K562 (cell line): Measurements from ENCODE around the gene TKTL2. TPM values are rescaled to one million over a fixed set of nuclear protein-coding genes. Genes with fewer than 3 reads are reported as not detected.

Experiments used
- EWSR1 ChIP-seq: fragments of 450-650 bp; IDR thresholded peaks from 2 replicates; pipeline ENCODE4 v1.6.1; 2018; ENCODE audit warnings: borderline replicate concordance, mild to moderate bottlenecking, low read depth, moderate library complexity; ENCODE audit not compliant: partially characterized antibody
- FIP1L1 ChIP-seq: fragments of 200-400 bp; formaldehyde crosslinking; IDR thresholded peaks from 2 replicates; pipeline ENCODE4 v1.6.1; 2018; ENCODE audit warnings: mild to moderate bottlenecking, low read depth, low read length; ENCODE audit not compliant: poor library complexity, severe bottlenecking
- MCM7 ChIP-seq, 2 experiments: fragments of 450-650 bp; IDR thresholded peaks; 2 replicates each; pipeline ENCODE4 v1.6.1; 2016 to 2018
- MTF1 ChIP-seq: fragments of 250-450 bp; sonication (Bioruptor Pico); IDR thresholded peaks from 2 replicates; pipeline ENCODE4 v1.9.0; 2021; ENCODE audit warnings: moderate library complexity, mild to moderate bottlenecking, inconsistent platforms, borderline replicate concordance
- RUNX1 ChIP-seq: sonication (generic); IDR thresholded peaks from 2 replicates; pipeline ENCODE4 v1.6.1; 2016; ENCODE audit warnings: antibody characterized with exemption, low read depth
- SNIP1 ChIP-seq: fragments of 450-650 bp; IDR thresholded peaks from 2 replicates; pipeline ENCODE4 v1.7.1; 2017; ENCODE audit warnings: low read depth, mild to moderate bottlenecking
- STAT5A ChIP-seq: IDR thresholded peaks from 2 replicates; pipeline ENCODE4 v1.6.1; 2012; ENCODE audit warnings: low read length, inconsistent platforms, borderline replicate concordance
- TCF7L2 ChIP-seq: fragments of 150-350 bp; IDR thresholded peaks from 2 replicates; pipeline ENCODE4 v1.6.1; 2016; ENCODE audit warnings: low read depth, mild to moderate bottlenecking, low read length, moderate library complexity
- TRIM28 ChIP-seq: fragments of 450-650 bp; IDR thresholded peaks from 2 replicates; pipeline ENCODE4 v1.6.1; 2017
- ZNF217 ChIP-seq: sonication (generic); formaldehyde crosslinking; IDR thresholded peaks from 2 replicates; pipeline ENCODE4 v1.8.0; 2022; ENCODE audit warnings: mild to moderate bottlenecking, missing genetic modification reagents
- polyA plus RNA-seq, 8 experiments: library from polyadenylated mRNA; depleted of rRNA in 4 of 8; stranded (reverse) in 5 of 8; unstranded in 3 of 8; fragments of >200 nt; fragmentation: Nextera tagmentation in 2 of 8; fragmentation: Illumina TruSeq in 1 of 8; extraction: Ambion mirVana in 2 of 8; extraction: Trizol in 1 of 8; gene quantifications; 2 replicates each; pipeline versions ENCODE4 v1.2.1 to v1.2.3, GENCODE V29; 2011 to 2014; ENCODE audit warnings: inconsistent platforms in 1 of 8, missing spikeins in 1 of 8
- total RNA-seq, 7 experiments: library from RNA; depleted of rRNA in 6 of 7; stranded (reverse); fragments of >200 nt in 6 of 7; fragmentation: Illumina TruSeq in 2 of 7; extraction: Trizol in 2 of 7; gene quantifications; 2 replicates each; pipeline versions ENCODE4 v1.2.1 to v1.2.3, GENCODE V29; 2011 to 2021; ENCODE audit warnings: low replicate concordance in 1 of 7
- TF ChIP-seq, protein P1 (sequence below): sonication (generic); formaldehyde crosslinking; IDR thresholded peaks from 2 replicates; pipeline ENCODE4 v1.8.0; 2023; ENCODE audit warnings: mild to moderate bottlenecking, missing genetic modification reagents
- TF ChIP-seq, protein P2 (sequence below): sonication (generic); formaldehyde crosslinking; IDR thresholded peaks from 2 replicates; pipeline ENCODE4 v1.8.0; 2022; ENCODE audit warnings: mild to moderate bottlenecking, missing genetic modification reagents
- TF ChIP-seq, protein P3 (sequence below), 3 experiments: fragments of 200-800 bp in 1 of 3; fragments of 250-450 bp in 1 of 3; fragments of 450-650 bp in 1 of 3; sonication (Bioruptor Pico) in 1 of 3; sonication (Bioruptor generic) in 1 of 3; formaldehyde crosslinking in 1 of 3; IDR thresholded peaks; 2 replicates each; pipeline versions ENCODE4 v1.6.1 to v1.8.0; 2016 to 2022; ENCODE audit warnings: mild to moderate bottlenecking in 2 of 3, missing genetic modification characterization in 2 of 3, missing compliant biosample characterization in 1 of 3, moderate library complexity in 1 of 3

Gene TKTL2
- total and polyA plus RNA-seq, 9 of the 15 experiments (the other 6 are each of a cell fraction or from before 2014, with no cell fraction given), result 0.03 to 0.31 (median 0.09) TPM; not detected in 1

DNA sequence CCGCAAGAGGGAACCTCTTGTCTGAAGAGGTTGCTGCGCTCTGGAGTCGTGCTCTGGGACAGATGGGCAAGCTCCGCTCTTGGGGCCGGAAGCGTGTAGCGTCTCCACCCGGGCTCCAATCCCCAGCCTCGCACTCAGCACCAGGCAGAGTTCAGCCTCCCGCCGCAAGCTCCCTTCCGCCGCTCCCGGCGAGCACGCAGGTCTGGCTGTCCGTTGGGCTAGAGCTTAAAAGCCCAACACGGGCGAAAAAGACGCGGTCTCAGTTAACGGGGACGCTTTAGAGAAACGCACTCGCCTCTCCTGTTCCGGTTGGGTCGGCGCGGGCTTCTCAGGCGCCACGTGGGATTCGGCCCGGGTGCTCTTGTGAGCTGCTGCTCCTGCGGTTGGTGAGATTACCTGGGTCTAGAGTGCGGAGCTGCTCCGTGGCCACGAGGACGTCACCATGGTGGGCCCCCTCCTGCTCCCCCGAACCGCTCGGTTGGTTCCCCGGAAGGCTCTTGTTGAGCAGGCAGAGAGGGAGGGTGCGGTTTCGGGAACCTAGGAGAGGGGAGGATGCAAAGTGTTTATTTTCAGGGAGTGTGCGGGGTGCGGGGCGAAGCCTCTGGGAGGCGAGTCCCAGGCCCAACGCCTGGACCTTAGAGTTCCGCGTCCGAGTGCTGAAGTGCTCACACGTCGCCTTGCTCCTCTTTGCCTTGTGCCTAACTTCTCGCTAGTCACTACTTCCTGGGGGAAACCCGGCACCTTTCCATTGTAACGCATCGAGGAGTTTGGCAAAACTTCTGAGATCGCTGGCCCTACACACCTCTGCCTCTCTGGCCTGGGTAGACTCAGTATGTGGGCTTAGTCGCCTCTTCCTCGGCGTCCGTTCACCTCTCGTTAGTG is 21.0 kb upstream of the TKTL2 start, which contains the start of gene TMA16 (continued):
- TF ChIP-seq, protein P1, sequence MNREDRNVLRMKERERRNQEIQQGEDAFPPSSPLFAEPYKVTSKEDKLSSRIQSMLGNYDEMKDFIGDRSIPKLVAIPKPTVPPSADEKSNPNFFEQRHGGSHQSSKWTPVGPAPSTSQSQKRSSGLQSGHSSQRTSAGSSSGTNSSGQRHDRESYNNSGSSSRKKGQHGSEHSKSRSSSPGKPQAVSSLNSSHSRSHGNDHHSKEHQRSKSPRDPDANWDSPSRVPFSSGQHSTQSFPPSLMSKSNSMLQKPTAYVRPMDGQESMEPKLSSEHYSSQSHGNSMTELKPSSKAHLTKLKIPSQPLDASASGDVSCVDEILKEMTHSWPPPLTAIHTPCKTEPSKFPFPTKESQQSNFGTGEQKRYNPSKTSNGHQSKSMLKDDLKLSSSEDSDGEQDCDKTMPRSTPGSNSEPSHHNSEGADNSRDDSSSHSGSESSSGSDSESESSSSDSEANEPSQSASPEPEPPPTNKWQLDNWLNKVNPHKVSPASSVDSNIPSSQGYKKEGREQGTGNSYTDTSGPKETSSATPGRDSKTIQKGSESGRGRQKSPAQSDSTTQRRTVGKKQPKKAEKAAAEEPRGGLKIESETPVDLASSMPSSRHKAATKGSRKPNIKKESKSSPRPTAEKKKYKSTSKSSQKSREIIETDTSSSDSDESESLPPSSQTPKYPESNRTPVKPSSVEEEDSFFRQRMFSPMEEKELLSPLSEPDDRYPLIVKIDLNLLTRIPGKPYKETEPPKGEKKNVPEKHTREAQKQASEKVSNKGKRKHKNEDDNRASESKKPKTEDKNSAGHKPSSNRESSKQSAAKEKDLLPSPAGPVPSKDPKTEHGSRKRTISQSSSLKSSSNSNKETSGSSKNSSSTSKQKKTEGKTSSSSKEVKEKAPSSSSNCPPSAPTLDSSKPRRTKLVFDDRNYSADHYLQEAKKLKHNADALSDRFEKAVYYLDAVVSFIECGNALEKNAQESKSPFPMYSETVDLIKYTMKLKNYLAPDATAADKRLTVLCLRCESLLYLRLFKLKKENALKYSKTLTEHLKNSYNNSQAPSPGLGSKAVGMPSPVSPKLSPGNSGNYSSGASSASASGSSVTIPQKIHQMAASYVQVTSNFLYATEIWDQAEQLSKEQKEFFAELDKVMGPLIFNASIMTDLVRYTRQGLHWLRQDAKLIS (CRISPR knock-in tag), result peak; percentile 96
- no peak for TF ChIP-seq MCM7 (IDR thresholded peaks at IDR 0.05)
- no peak for TF ChIP-seq EWSR1
- TF ChIP-seq, protein P2, sequence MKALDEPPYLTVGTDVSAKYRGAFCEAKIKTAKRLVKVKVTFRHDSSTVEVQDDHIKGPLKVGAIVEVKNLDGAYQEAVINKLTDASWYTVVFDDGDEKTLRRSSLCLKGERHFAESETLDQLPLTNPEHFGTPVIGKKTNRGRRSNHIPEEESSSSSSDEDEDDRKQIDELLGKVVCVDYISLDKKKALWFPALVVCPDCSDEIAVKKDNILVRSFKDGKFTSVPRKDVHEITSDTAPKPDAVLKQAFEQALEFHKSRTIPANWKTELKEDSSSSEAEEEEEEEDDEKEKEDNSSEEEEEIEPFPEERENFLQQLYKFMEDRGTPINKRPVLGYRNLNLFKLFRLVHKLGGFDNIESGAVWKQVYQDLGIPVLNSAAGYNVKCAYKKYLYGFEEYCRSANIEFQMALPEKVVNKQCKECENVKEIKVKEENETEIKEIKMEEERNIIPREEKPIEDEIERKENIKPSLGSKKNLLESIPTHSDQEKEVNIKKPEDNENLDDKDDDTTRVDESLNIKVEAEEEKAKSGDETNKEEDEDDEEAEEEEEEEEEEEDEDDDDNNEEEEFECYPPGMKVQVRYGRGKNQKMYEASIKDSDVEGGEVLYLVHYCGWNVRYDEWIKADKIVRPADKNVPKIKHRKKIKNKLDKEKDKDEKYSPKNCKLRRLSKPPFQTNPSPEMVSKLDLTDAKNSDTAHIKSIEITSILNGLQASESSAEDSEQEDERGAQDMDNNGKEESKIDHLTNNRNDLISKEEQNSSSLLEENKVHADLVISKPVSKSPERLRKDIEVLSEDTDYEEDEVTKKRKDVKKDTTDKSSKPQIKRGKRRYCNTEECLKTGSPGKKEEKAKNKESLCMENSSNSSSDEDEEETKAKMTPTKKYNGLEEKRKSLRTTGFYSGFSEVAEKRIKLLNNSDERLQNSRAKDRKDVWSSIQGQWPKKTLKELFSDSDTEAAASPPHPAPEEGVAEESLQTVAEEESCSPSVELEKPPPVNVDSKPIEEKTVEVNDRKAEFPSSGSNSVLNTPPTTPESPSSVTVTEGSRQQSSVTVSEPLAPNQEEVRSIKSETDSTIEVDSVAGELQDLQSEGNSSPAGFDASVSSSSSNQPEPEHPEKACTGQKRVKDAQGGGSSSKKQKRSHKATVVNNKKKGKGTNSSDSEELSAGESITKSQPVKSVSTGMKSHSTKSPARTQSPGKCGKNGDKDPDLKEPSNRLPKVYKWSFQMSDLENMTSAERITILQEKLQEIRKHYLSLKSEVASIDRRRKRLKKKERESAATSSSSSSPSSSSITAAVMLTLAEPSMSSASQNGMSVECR, result peak; percentile 93
- no peak for TF ChIP-seq MTF1
- no peak for TF ChIP-seq TCF7L2
- peak; percentile 26; the same call in 1 of the 2 replicates for TF ChIP-seq RUNX1
- peak; percentile 67 for TF ChIP-seq FIP1L1
- TF ChIP-seq TRIM28, result no peak
- TF ChIP-seq ZNF217 (CRISPR knock-in tag), result no peak
- TF ChIP-seq, protein P3, sequence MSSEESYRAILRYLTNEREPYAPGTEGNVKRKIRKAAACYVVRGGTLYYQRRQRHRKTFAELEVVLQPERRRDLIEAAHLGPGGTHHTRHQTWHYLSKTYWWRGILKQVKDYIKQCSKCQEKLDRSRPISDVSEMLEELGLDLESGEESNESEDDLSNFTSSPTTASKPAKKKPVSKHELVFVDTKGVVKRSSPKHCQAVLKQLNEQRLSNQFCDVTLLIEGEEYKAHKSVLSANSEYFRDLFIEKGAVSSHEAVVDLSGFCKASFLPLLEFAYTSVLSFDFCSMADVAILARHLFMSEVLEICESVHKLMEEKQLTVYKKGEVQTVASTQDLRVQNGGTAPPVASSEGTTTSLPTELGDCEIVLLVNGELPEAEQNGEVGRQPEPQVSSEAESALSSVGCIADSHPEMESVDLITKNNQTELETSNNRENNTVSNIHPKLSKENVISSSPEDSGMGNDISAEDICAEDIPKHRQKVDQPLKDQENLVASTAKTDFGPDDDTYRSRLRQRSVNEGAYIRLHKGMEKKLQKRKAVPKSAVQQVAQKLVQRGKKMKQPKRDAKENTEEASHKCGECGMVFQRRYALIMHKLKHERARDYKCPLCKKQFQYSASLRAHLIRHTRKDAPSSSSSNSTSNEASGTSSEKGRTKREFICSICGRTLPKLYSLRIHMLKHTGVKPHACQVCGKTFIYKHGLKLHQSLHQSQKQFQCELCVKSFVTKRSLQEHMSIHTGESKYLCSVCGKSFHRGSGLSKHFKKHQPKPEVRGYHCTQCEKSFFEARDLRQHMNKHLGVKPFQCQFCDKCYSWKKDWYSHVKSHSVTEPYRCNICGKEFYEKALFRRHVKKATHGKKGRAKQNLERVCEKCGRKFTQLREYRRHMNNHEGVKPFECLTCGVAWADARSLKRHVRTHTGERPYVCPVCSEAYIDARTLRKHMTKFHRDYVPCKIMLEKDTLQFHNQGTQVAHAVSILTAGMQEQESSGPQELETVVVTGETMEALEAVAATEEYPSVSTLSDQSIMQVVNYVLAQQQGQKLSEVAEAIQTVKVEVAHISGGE (CRISPR knock-in tag; IDR thresholded peaks at IDR 0.05), result peak; percentile 94 to 99 (median 98)
- no peak for TF ChIP-seq SNIP1
- peak; percentile 47; the same call in 1 of the 2 replicates for TF ChIP-seq STAT5A
